GM03348 (cell line): ENCODE data around the gene RMND5A.
A peak's percentile ranks its signal among the peaks of the same experiment; 100 is the strongest.
"Not testable (repeated sequence)": the region's sequence is repeated elsewhere in the genome, so short reads cannot be mapped to it uniquely, and the experiment has no call there.

Experiments used
- DNase-seq: peaks from one replicate; pipeline ENCODE4 v3.0.0; 2012; ENCODE audit warnings: low spot score

The RMND5A gene

GRCh38 chr2:86714579-86715173, 5.4 kb upstream of the RMND5A start:
- not testable (repeated sequence) for DNase-seq

- DNase-seq = not testable (repeated sequence)
These were observed 841 bp upstream of the RMND5A start for GRCh38 chr2:86719263-86719636.

GRCh38 chr2:86720540-86721320, 639 bp downstream of the RMND5A start:
- peak; percentile 9 for DNase-seq

GRCh38 chr2:86725706-86726105, 5.6 kb downstream of the RMND5A start:
- not testable (repeated sequence) for DNase-seq

GRCh38 chr2:86732040-86732525, 12.0 kb downstream of the RMND5A start:
- DNase-seq = not testable (repeated sequence)

GRCh38 chr2:86732837-86733236, 12.7 kb downstream of the RMND5A start:
- not testable (repeated sequence) for DNase-seq

GRCh38 chr2:86733528-86733927, 13.4 kb downstream of the RMND5A start:
- DNase-seq = not testable (repeated sequence)

GRCh38 chr2:86734896-86735295, 14.8 kb downstream of the RMND5A start:
- DNase-seq = not testable (repeated sequence)

- not testable (repeated sequence) for DNase-seq
These were observed 19.4 kb downstream of the RMND5A start for GRCh38 chr2:86739485-86739884.

- not testable (repeated sequence) for DNase-seq
These were observed 19.8 kb downstream of the RMND5A start for GRCh38 chr2:86739889-86740288.

- DNase-seq = not testable (repeated sequence)
These were observed 21.9 kb downstream of the RMND5A start for GRCh38 chr2:86741889-86742498.

- DNase-seq = no peak
These were observed 24.1 kb downstream of the RMND5A start for GRCh38 chr2:86744152-86744551.

- DNase-seq = no peak
These were observed 26.8 kb downstream of the RMND5A start for GRCh38 chr2:86746939-86747338.

- peak; percentile 76 for DNase-seq
These were observed 27.9 kb downstream of the RMND5A start for GRCh38 chr2:86747711-86748639.

- no peak for DNase-seq
These were observed 30.2 kb downstream of the RMND5A start for GRCh38 chr2:86750240-86750839.

- DNase-seq = no peak
These were observed 31.7 kb downstream of the RMND5A start for GRCh38 chr2:86751778-86752177.

GRCh38 chr2:86752934-86753333, 32.8 kb downstream of the RMND5A start:
- no peak for DNase-seq

- DNase-seq = no peak
These were observed 33.5 kb downstream of the RMND5A start for GRCh38 chr2:86753606-86754005.

- no peak for DNase-seq
These were observed 38.3 kb downstream of the RMND5A start for GRCh38 chr2:86758405-86758804.

GRCh38 chr2:86760371-86760770, 40.3 kb downstream of the RMND5A start:
- no peak for DNase-seq

GRCh38 chr2:86764661-86765309, 44.7 kb downstream of the RMND5A start:
- peak; percentile 72 for DNase-seq
